Sigmoid colon (tissue), 7 donors: Measurements from ENCODE around the gene AGTPBP1. TPM values are rescaled to one million over a fixed set of nuclear protein-coding genes. Genes with fewer than 3 reads are reported as not detected.

Source experiments
- DNase-seq: peaks from one replicate; pipeline ENCODE4 v3.0.0-alpha.2; 2019
- H3K27ac ChIP-seq, 4 donors: fragments of 200-600 bp; sonication (generic); one replicate each; pipeline ENCODE4 v1.5.1; 2016 to 2019; ENCODE audit warnings: mild to moderate bottlenecking in 1 of 4
- H3K27me3 ChIP-seq, 3 donors: fragments of 200-600 bp; sonication (generic); one replicate each; pipeline ENCODE4 v1.5.1; 2019; ENCODE audit warnings: mild to moderate bottlenecking in 1 of 3
- H3K36me3 ChIP-seq, 4 donors: fragments of 200-600 bp; sonication (generic); one replicate each; pipeline ENCODE4 v1.5.1; 2016 to 2019
- H3K4me1 ChIP-seq, 4 donors: fragments of 200-600 bp; sonication (generic); one replicate each; pipeline ENCODE4 v1.5.1; 2017 to 2019
- H3K4me3 ChIP-seq, 4 donors: fragments of 200-600 bp; sonication (generic); one replicate each; pipeline ENCODE4 v1.5.1; 2017 to 2019; ENCODE audit warnings: mild to moderate bottlenecking in 2 of 4, moderate library complexity in 1 of 4
- H3K9me3 ChIP-seq, 4 donors: fragments of 200-600 bp in 3 of 4; sonication (generic) in 3 of 4; one replicate each; pipeline versions ENCODE4 v1.5.1 to v1.6.1; 2013 to 2019
- CTCF ChIP-seq, 4 experiments: fragments of 450-650 bp in 3 of 4; fragments of 200-600 bp in 1 of 4; IDR thresholded peaks; one replicate each; pipeline ENCODE4 v1.5.1; 2016 to 2019; ENCODE audit warnings: antibody characterized with exemption in 4 of 4, mild to moderate bottlenecking in 3 of 4, moderate library complexity in 2 of 4
- EP300 ChIP-seq, 4 donors: sonication (generic); formaldehyde crosslinking; IDR thresholded peaks; one replicate each; pipeline ENCODE4 v1.6.1; 2017; ENCODE audit warnings: antibody characterized with exemption in 4 of 4
- POLR2A ChIP-seq, 2 donors: fragments of 450-650 bp; IDR thresholded peaks; one replicate each; pipeline ENCODE4 v1.6.1; 2016; ENCODE audit warnings: antibody characterized with exemption in 2 of 2, mild to moderate bottlenecking in 2 of 2, moderate library complexity in 2 of 2
- POLR2AphosphoS5 ChIP-seq, 4 donors: sonication (generic); formaldehyde crosslinking; IDR thresholded peaks; one replicate each; pipeline ENCODE4 v1.6.1; 2017; ENCODE audit warnings: antibody characterized with exemption in 4 of 4
- WGBS, 2 donors: extraction: QIAGEN DNeasy Blood & Tissue Kit; methylation state at CpG; one replicate each; pipeline ENCODE4 v1.1.7; 2013; 5-methylcytosine and 5-hydroxymethylcytosine counted together
- intact Hi-C: fragments of 100-400 bp; cut with DNase I; formaldehyde crosslinking; loops from one replicate; pipeline ENCODE4 v1.15.1; 2023
- polyA plus RNA-seq, 3 donors: library from polyadenylated mRNA; stranded (reverse); fragments of 200-250 nt; gene quantifications; one replicate each; pipeline ENCODE4 v1.2.3, GENCODE V29; 2013
- total RNA-seq, 4 donors: library from RNA; depleted of rRNA; stranded (reverse); fragments of >200 nt; gene quantifications; one replicate each; pipeline ENCODE4 v1.1.0, GENCODE V29; 2016
- donor health status: healthy with polysubstance abuse.
- donor health status: Bipolar disorder and iron deficiency.
- donor health status: healthy.

The AGTPBP1 gene
- total and polyA plus RNA-seq, 7 donors: 3.6 to 24.7 (median 17.1) TPM

GRCh38 chr9:85639675-85640186, 102.0 kb downstream of the AGTPBP1 start:
- no peak for DNase-seq
- H3K27ac ChIP-seq: no peak overlapping the region
- H3K36me3 ChIP-seq: peaks cover 0 to 7% (median 0%) of the 10 kb centered on the region in 4 donors
- TF ChIP-seq CTCF (IDR thresholded peaks at IDR 0.05) (no peak), EP300 (IDR thresholded peaks at IDR 0.05) (no peak)
- H3K27me3 ChIP-seq: no peaks in the 10 kb centered on the region
- WGBS, 2 donors: 86 to 87% methylated on average over 3 of the region's 3 CpGs
- H3K4me3 ChIP-seq: no peak overlapping the region
- no peaks in the 10 kb centered on the region for H3K4me1 ChIP-seq
- intact Hi-C loops: no loop called here
- H3K9me3 ChIP-seq: no peaks in the 10 kb centered on the region

- Histone ChIP-seq H3K36me3 (peaks cover 0 to 6% (median 0%) of the 10 kb centered on the region in 4 donors), H3K4me3 (no peak overlapping the region), H3K4me1 (no peaks in the 10 kb centered on the region), H3K9me3 (no peaks in the 10 kb centered on the region), H3K27ac (no peak overlapping the region), H3K27me3 (no peaks in the 10 kb centered on the region)
- intact Hi-C loops: no loop called here
- WGBS, 2 donors: 97 to 100% methylated on average over 1 of the region's 1 CpG
- DNase-seq: no peak
- TF ChIP-seq CTCF (IDR thresholded peaks at IDR 0.05): no peak
- no peak for TF ChIP-seq POLR2A (IDR thresholded peaks at IDR 0.05)
- TF ChIP-seq POLR2AphosphoS5 (IDR thresholded peaks at IDR 0.05): no peak
- no peak for TF ChIP-seq EP300 (IDR thresholded peaks at IDR 0.05)
Measured at GRCh38 chr9:85631809-85632208, 109.9 kb downstream of the AGTPBP1 start.

DNA sequence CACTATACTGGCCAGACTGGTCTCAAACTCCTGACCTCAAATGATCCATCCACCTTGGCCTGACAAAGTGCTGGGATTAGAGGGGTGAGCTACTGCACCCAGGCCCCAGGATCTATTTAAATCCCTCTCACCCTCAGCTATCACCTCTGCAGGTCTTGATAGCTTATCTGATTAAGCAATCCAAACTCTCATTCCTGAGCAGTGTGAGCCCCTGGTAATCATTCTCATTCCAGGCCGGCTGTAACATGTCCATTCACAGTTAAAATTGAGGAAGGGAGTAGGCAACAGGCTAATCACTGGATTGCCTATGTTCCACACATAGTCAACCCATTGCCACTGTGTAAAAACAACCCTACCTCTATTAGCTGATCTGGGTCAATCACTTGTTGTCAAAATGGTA, 111.1 kb downstream of the AGTPBP1 start:
- Histone ChIP-seq H3K27ac (no peak overlapping the region), H3K4me3 (no peak overlapping the region), H3K27me3 (no peaks in the 10 kb centered on the region), H3K9me3 (no peaks in the 10 kb centered on the region), H3K36me3 (peaks cover 0 to 6% (median 0%) of the 10 kb centered on the region in 4 donors), H3K4me1 (no peaks in the 10 kb centered on the region)
- no peak for DNase-seq
- intact Hi-C loops: no loop called here
- TF ChIP-seq CTCF (IDR thresholded peaks at IDR 0.05) (no peak), EP300 (IDR thresholded peaks at IDR 0.05) (no peak), POLR2A (IDR thresholded peaks at IDR 0.05) (no peak), POLR2AphosphoS5 (IDR thresholded peaks at IDR 0.05) (no peak)
- 90 to 98% methylated on average over 1 of the region's 1 CpG for WGBS, 2 donors

DNA sequence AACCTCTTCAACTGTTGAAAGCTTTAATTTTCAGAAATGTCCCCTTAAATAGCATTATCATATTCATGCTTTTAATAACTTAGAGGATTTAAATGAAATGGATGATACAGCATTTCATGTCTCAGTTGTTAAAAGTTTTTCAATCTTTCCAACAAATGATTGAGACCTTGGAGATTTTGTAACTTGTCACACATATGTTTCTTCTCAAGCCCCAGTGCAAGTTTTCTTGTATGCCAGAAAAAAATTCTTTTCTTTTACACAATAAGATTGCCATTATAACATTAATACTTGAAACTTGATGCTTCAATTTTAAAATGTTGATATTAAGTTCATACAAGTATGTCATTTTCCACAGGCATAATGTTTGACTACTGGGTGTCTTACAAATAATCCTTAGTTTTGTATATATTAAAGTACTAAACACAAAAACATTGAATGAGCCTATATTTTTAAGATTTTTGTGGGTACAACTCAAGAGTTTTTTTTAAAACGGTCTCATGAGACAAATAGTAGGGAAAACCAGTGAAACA, 124.5 kb downstream of the AGTPBP1 start:
- intact Hi-C loops: no loop called here

GRCh38 chr9:85615792-85616191, 126.0 kb downstream of the AGTPBP1 start:
- no peak overlapping the region for H3K27ac ChIP-seq
- TF ChIP-seq POLR2AphosphoS5 (IDR thresholded peaks at IDR 0.05): no peak
- no peak for TF ChIP-seq EP300 (IDR thresholded peaks at IDR 0.05)
- no peak for TF ChIP-seq CTCF (IDR thresholded peaks at IDR 0.05)
- TF ChIP-seq POLR2A (IDR thresholded peaks at IDR 0.05): no peak
- H3K27me3 ChIP-seq: no peaks in the 10 kb centered on the region
- H3K36me3 ChIP-seq: no peaks in the 10 kb centered on the region
- no peaks in the 10 kb centered on the region for H3K9me3 ChIP-seq
- no peak for DNase-seq
- H3K4me3 ChIP-seq: no peak overlapping the region
- WGBS, 2 donors: 95 to 97% methylated on average over 1 of the region's 1 CpG
- intact Hi-C loops: no loop called here
- no peaks in the 10 kb centered on the region for H3K4me1 ChIP-seq

More for the DNA sequence above, 124.5 kb downstream of the AGTPBP1 start:
- Histone ChIP-seq H3K9me3 (no peaks in the 10 kb centered on the region), H3K27ac (no peak overlapping the region), H3K4me1 (no peaks in the 10 kb centered on the region), H3K4me3 (no peak overlapping the region), H3K27me3 (no peaks in the 10 kb centered on the region), H3K36me3 (no peaks in the 10 kb centered on the region)
- DNase-seq: no peak
- 79 to 91% methylated on average over 1 of the region's 1 CpG for WGBS, 2 donors
- TF ChIP-seq POLR2A (IDR thresholded peaks at IDR 0.05): no peak
- no peak for TF ChIP-seq POLR2AphosphoS5 (IDR thresholded peaks at IDR 0.05)
- no peak for TF ChIP-seq EP300 (IDR thresholded peaks at IDR 0.05)
